GM23248 (cell line): ENCODE results near the gene TARS1.

Experiments used
- EZH2 ChIP-seq: fragments of 200-600 bp; sonication (generic); IDR thresholded peaks from 2 replicates; pipeline ENCODE4 v1.6.1; 2018; ENCODE audit warnings: antibody characterized with exemption, mild to moderate bottlenecking; ENCODE audit not compliant: insufficient read depth, poor library complexity, severe bottlenecking
- EZH2phosphoT487 ChIP-seq: fragments of 200-600 bp; sonication (generic); IDR thresholded peaks from 2 replicates; pipeline ENCODE4 v1.6.1; 2018; ENCODE audit warnings: antibody characterized with exemption, moderate library complexity, mild to moderate bottlenecking, low read depth; ENCODE audit not compliant: insufficient read depth

GRCh38 chr5:33475706-33476105 is 34.9 kb downstream of the TARS1 start:
- TF ChIP-seq EZH2 (no peak), EZH2phosphoT487 (no peak)
